WTC11 (cell line): ENCODE measurements around the gene TP53AIP1.

Source experiments
- FOXJ3 ChIP-seq: sonication (generic); formaldehyde crosslinking; IDR thresholded peaks from 2 replicates; pipeline ENCODE4 v1.9.0; 2021; ENCODE audit warnings: missing genetic modification reagents, mild to moderate bottlenecking, borderline replicate concordance
- NFYB ChIP-seq: sonication (generic); formaldehyde crosslinking; conservative IDR thresholded peaks from 2 replicates; pipeline ENCODE4 v1.8.0; 2022; ENCODE audit warnings: low read depth, missing genetic modification reagents
- TCF7 ChIP-seq: sonication (generic); formaldehyde crosslinking; IDR thresholded peaks from 2 replicates; pipeline ENCODE4 v1.8.0; 2022; ENCODE audit warnings: mild to moderate bottlenecking, low read depth, missing genetic modification reagents, moderate library complexity
- TEAD4 ChIP-seq: sonication (generic); formaldehyde crosslinking; IDR thresholded peaks from 2 replicates; pipeline ENCODE4 v1.8.0; 2022; ENCODE audit warnings: mild to moderate bottlenecking, missing genetic modification reagents
- ZNF121 ChIP-seq: sonication (generic); formaldehyde crosslinking; IDR thresholded peaks from 2 replicates; pipeline ENCODE4 v1.8.0; 2023; ENCODE audit warnings: missing genetic modification reagents
- ZNF317 ChIP-seq: sonication (generic); formaldehyde crosslinking; IDR thresholded peaks from 2 replicates; pipeline ENCODE4 v1.8.1; 2023; ENCODE audit warnings: low read depth, mild to moderate bottlenecking, moderate library complexity, missing genetic modification reagents, borderline replicate concordance
- TF ChIP-seq, protein P1 (sequence below): fragments of 200-600 bp; IDR thresholded peaks from 2 replicates; pipeline ENCODE4 v1.8.0; 2022; ENCODE audit warnings: antibody characterized with exemption
- TF ChIP-seq, protein P2 (sequence below): sonication (generic); formaldehyde crosslinking; IDR thresholded peaks from 2 replicates; pipeline ENCODE4 v1.8.0; 2022; ENCODE audit warnings: mild to moderate bottlenecking, missing genetic modification reagents
- TF ChIP-seq, protein P3 (sequence below): sonication (generic); formaldehyde crosslinking; IDR thresholded peaks from 2 replicates; pipeline ENCODE4 v1.8.1; 2023; ENCODE audit warnings: mild to moderate bottlenecking, missing genetic modification reagents, moderate library complexity
- TF ChIP-seq, protein P4 (sequence below): sonication (generic); formaldehyde crosslinking; IDR thresholded peaks from 2 replicates; pipeline ENCODE4 v1.8.1; 2023; ENCODE audit warnings: mild to moderate bottlenecking, missing genetic modification reagents
- TF ChIP-seq, protein P5 (sequence below): sonication (generic); formaldehyde crosslinking; IDR thresholded peaks from 2 replicates; pipeline ENCODE4 v1.8.1; 2022; ENCODE audit warnings: mild to moderate bottlenecking, moderate library complexity, missing genetic modification reagents
- TF ChIP-seq, protein P6 (sequence below): sonication (generic); formaldehyde crosslinking; IDR thresholded peaks from 2 replicates; pipeline ENCODE4 v1.8.1; 2023; ENCODE audit warnings: mild to moderate bottlenecking, moderate library complexity, missing genetic modification reagents

DNA sequence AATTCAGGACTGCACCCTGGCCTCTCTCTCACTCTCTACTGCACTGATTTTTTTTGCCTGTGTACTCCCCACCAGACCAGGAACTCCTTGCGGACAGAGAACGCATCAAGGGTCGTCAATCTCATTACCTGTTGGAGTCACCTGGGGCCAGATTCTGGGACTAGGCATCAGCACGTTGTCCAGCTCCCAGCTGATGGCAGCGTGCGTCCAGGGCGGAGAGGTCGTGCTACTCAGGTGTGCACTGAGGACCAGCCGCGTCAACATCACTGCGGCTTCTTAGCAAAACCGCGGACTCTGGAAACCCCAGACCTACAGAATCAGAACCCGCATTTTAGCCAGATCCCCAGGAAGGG, 38.4 kb downstream of the TP53AIP1 start:
- TF ChIP-seq, protein P1, sequence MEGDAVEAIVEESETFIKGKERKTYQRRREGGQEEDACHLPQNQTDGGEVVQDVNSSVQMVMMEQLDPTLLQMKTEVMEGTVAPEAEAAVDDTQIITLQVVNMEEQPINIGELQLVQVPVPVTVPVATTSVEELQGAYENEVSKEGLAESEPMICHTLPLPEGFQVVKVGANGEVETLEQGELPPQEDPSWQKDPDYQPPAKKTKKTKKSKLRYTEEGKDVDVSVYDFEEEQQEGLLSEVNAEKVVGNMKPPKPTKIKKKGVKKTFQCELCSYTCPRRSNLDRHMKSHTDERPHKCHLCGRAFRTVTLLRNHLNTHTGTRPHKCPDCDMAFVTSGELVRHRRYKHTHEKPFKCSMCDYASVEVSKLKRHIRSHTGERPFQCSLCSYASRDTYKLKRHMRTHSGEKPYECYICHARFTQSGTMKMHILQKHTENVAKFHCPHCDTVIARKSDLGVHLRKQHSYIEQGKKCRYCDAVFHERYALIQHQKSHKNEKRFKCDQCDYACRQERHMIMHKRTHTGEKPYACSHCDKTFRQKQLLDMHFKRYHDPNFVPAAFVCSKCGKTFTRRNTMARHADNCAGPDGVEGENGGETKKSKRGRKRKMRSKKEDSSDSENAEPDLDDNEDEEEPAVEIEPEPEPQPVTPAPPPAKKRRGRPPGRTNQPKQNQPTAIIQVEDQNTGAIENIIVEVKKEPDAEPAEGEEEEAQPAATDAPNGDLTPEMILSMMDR: no peak
- TF ChIP-seq, protein P2, sequence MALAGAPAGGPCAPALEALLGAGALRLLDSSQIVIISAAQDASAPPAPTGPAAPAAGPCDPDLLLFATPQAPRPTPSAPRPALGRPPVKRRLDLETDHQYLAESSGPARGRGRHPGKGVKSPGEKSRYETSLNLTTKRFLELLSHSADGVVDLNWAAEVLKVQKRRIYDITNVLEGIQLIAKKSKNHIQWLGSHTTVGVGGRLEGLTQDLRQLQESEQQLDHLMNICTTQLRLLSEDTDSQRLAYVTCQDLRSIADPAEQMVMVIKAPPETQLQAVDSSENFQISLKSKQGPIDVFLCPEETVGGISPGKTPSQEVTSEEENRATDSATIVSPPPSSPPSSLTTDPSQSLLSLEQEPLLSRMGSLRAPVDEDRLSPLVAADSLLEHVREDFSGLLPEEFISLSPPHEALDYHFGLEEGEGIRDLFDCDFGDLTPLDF (CRISPR knock-in tag): no peak
- TF ChIP-seq TEAD4 (no peak), FOXJ3 (CRISPR knock-in tag) (no peak), TCF7 (no peak), NFYB (CRISPR knock-in tag) (no peak), ZNF317 (CRISPR knock-in tag) (no peak), ZNF121 (CRISPR knock-in tag) (no peak)
- TF ChIP-seq, protein P3, sequence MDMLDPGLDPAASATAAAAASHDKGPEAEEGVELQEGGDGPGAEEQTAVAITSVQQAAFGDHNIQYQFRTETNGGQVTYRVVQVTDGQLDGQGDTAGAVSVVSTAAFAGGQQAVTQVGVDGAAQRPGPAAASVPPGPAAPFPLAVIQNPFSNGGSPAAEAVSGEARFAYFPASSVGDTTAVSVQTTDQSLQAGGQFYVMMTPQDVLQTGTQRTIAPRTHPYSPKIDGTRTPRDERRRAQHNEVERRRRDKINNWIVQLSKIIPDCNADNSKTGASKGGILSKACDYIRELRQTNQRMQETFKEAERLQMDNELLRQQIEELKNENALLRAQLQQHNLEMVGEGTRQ: no peak
- TF ChIP-seq, protein P4, sequence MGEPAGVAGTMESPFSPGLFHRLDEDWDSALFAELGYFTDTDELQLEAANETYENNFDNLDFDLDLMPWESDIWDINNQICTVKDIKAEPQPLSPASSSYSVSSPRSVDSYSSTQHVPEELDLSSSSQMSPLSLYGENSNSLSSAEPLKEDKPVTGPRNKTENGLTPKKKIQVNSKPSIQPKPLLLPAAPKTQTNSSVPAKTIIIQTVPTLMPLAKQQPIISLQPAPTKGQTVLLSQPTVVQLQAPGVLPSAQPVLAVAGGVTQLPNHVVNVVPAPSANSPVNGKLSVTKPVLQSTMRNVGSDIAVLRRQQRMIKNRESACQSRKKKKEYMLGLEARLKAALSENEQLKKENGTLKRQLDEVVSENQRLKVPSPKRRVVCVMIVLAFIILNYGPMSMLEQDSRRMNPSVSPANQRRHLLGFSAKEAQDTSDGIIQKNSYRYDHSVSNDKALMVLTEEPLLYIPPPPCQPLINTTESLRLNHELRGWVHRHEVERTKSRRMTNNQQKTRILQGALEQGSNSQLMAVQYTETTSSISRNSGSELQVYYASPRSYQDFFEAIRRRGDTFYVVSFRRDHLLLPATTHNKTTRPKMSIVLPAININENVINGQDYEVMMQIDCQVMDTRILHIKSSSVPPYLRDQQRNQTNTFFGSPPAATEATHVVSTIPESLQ (CRISPR knock-in tag): no peak
- TF ChIP-seq, protein P5, sequence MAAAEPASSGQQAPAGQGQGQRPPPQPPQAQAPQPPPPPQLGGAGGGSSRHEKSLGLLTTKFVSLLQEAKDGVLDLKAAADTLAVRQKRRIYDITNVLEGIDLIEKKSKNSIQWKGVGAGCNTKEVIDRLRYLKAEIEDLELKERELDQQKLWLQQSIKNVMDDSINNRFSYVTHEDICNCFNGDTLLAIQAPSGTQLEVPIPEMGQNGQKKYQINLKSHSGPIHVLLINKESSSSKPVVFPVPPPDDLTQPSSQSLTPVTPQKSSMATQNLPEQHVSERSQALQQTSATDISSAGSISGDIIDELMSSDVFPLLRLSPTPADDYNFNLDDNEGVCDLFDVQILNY: no peak
- TF ChIP-seq, protein P6, sequence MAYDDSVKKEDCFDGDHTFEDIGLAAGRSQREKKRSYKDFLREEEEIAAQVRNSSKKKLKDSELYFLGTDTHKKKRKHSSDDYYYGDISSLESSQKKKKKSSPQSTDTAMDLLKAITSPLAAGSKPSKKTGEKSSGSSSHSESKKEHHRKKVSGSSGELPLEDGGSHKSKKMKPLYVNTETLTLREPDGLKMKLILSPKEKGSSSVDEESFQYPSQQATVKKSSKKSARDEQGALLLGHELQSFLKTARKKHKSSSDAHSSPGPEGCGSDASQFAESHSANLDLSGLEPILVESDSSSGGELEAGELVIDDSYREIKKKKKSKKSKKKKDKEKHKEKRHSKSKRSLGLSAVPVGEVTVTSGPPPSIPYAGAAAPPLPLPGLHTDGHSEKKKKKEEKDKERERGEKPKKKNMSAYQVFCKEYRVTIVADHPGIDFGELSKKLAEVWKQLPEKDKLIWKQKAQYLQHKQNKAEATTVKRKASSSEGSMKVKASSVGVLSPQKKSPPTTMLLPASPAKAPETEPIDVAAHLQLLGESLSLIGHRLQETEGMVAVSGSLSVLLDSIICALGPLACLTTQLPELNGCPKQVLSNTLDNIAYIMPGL (CRISPR knock-in tag): no peak
